SJCRH30 (cell line): Measurements from ENCODE around the gene HRC. TPM values are rescaled to one million over a fixed set of nuclear protein-coding genes. Genes with fewer than 3 reads are reported as not detected.

ENCODE experiments used
- DNase-seq, 2 experiments: peaks; one replicate each; pipeline ENCODE4 v3.0.0-alpha.2; 2015 to 2020
- H3K27ac ChIP-seq: fragments of 250-450 bp; sonication (Bioruptor Pico); 2 replicates; pipeline ENCODE4 v1.5.1; 2020; ENCODE audit warnings: mild to moderate bottlenecking, moderate library complexity
- H3K27me3 ChIP-seq: fragments of 250-450 bp; sonication (Bioruptor Pico); 2 replicates; pipeline ENCODE4 v1.5.1; 2020; ENCODE audit warnings: mild to moderate bottlenecking, moderate library complexity
- H3K36me3 ChIP-seq: fragments of 250-450 bp; sonication (Bioruptor Pico); 2 replicates; pipeline ENCODE4 v1.5.1; 2020; ENCODE audit warnings: mild to moderate bottlenecking, moderate library complexity
- H3K4me1 ChIP-seq: fragments of 250-450 bp; sonication (Bioruptor Pico); 2 replicates; pipeline ENCODE4 v1.5.1; 2020; ENCODE audit warnings: mild to moderate bottlenecking, moderate library complexity
- H3K4me3 ChIP-seq: fragments of 250-450 bp; sonication (Bioruptor Pico); 2 replicates; pipeline ENCODE4 v1.5.1; 2020; ENCODE audit warnings: mild to moderate bottlenecking, moderate library complexity
- H3K9me3 ChIP-seq: fragments of 250-450 bp; sonication (Bioruptor Pico); replicated peaks from 2 replicates; pipeline ENCODE4 v1.5.1; 2020; ENCODE audit warnings: mild to moderate bottlenecking, moderate library complexity
- total RNA-seq: library from RNA; depleted of rRNA; stranded (reverse); fragments of >200 nt; shearing (Covaris generic); gene quantifications from 2 replicates; pipeline ENCODE4 v1.2.3, GENCODE V29; 2014

Gene HRC
- total RNA-seq, 1 experiment from 2014 or later, result 3.2 TPM

- DNase-seq, result no peak
- H3K27ac ChIP-seq, result peak overlapping the region; percentile 86; the same call in 1 of the 2 replicates
- no peaks in the 10 kb centered on the region for H3K9me3 ChIP-seq
- no peaks in the 10 kb centered on the region for H3K27me3 ChIP-seq
- H3K36me3 ChIP-seq, result no peaks in the 10 kb centered on the region
- peak overlapping the region; percentile 65 for H3K4me3 ChIP-seq
- peaks cover 4% of the 10 kb centered on the region; the same call in 1 of the 2 replicates for H3K4me1 ChIP-seq
These were observed 37.3 kb downstream of the HRC start for GRCh38 chr19:49117677-49118564.

GRCh38 chr19:49116544-49116943 is 38.7 kb downstream of the HRC start:
- H3K27me3 ChIP-seq, result no peaks in the 10 kb centered on the region
- no peaks in the 10 kb centered on the region for H3K9me3 ChIP-seq
- DNase-seq, result no peak
- peaks cover 4% of the 10 kb centered on the region; the same call in 1 of the 2 replicates for H3K4me1 ChIP-seq
- no peak overlapping the region for H3K27ac ChIP-seq
- no peaks in the 10 kb centered on the region for H3K36me3 ChIP-seq
- H3K4me3 ChIP-seq, result no peak overlapping the region

GRCh38 chr19:49114630-49115363 is 40.4 kb downstream of the HRC start:
- peak; percentile 78 to 81 for DNase-seq
- Histone ChIP-seq H3K4me1 (peaks cover 4% of the 10 kb centered on the region; the same call in 1 of the 2 replicates), H3K27ac (peak overlapping the region; percentile 56; the same call in 1 of the 2 replicates)

GRCh38 chr19:49113762-49114629 is 41.2 kb downstream of the HRC start, which contains the start of gene LIN7B:
TSS of gene LIN7B (plus strand) at chr19:49114370. CDS start at chr19:49114405, 35 bp downstream.
- Histone ChIP-seq H3K4me3 (peak within 1 kb of the TSS; percentile 68), H3K4me1 (0 out of 2 replicates have a peak, but pooled peaks cover 4% of the 10 kb centered on the region), H3K27me3 (no peaks in the 10 kb centered on the region), H3K27ac (peak within 1 kb of the TSS; percentile 56; the same call in 1 of the 2 replicates), H3K36me3 (peaks cover 5% of the 10 kb centered on the region), H3K9me3 (no peaks in the 10 kb centered on the region; the same call in 1 of the 2 replicates)
- DNase-seq, result peak; percentile 87 to 89

More at GRCh38 chr19:49114630-49115363, 40.4 kb downstream of the HRC start:
- Histone ChIP-seq H3K36me3 (no peaks in the 10 kb centered on the region), H3K27me3 (no peaks in the 10 kb centered on the region), H3K9me3 (no peaks in the 10 kb centered on the region), H3K4me3 (peak overlapping the region; percentile 68)

- Histone ChIP-seq H3K27me3 (no peaks in the 10 kb centered on the region), H3K36me3 (peaks cover 27% of the 10 kb centered on the region), H3K4me1 (0 out of 2 replicates have a peak, but pooled peaks cover 4% of the 10 kb centered on the region), H3K27ac (no peak overlapping the region), H3K4me3 (no peak overlapping the region), H3K9me3 (no peaks in the 10 kb centered on the region; the same call in 1 of the 2 replicates)
- DNase-seq, result no peak
These were observed 43.8 kb downstream of the HRC start for GRCh38 chr19:49111218-49111998.

- H3K27me3 ChIP-seq, result no peaks in the 10 kb centered on the region
- H3K27ac ChIP-seq, result no peak overlapping the region
- H3K4me3 ChIP-seq, result no peak overlapping the region
- H3K9me3 ChIP-seq, result no peaks in the 10 kb centered on the region; the same call in 1 of the 2 replicates
- no peak for DNase-seq
- H3K36me3 ChIP-seq, result peaks cover 36% of the 10 kb centered on the region
- H3K4me1 ChIP-seq, result 0 out of 2 replicates have a peak, but pooled peaks cover 4% of the 10 kb centered on the region
These were observed 44.6 kb downstream of the HRC start for GRCh38 chr19:49110567-49110966.

GRCh38 chr19:49109569-49110233 is 45.5 kb downstream of the HRC start:
- Histone ChIP-seq H3K9me3 (no peaks in the 10 kb centered on the region; the same call in 1 of the 2 replicates), H3K27me3 (no peaks in the 10 kb centered on the region), H3K4me3 (no peak overlapping the region), H3K4me1 (no peaks in the 10 kb centered on the region), H3K36me3 (peaks cover 43% of the 10 kb centered on the region), H3K27ac (no peak overlapping the region)
- no peak for DNase-seq

GRCh38 chr19:49109051-49109450 is 46.1 kb downstream of the HRC start:
- no peaks in the 10 kb centered on the region for H3K4me1 ChIP-seq
- H3K4me3 ChIP-seq, result no peak overlapping the region
- H3K27me3 ChIP-seq, result no peaks in the 10 kb centered on the region
- no peak overlapping the region for H3K27ac ChIP-seq
- H3K9me3 ChIP-seq, result no peaks in the 10 kb centered on the region; the same call in 1 of the 2 replicates
- H3K36me3 ChIP-seq, result peaks cover 47% of the 10 kb centered on the region
- DNase-seq, result no peak

- no peak for DNase-seq
- H3K27ac ChIP-seq, result no peak overlapping the region
These were observed 47.4 kb downstream of the HRC start for GRCh38 chr19:49107625-49108459.

GRCh38 chr19:49106648-49107135 is 48.5 kb downstream of the HRC start:
- Histone ChIP-seq H3K36me3 (peaks cover 65% of the 10 kb centered on the region), H3K27me3 (no peaks in the 10 kb centered on the region), H3K27ac (no peak overlapping the region), H3K4me3 (no peak overlapping the region), H3K4me1 (no peaks in the 10 kb centered on the region), H3K9me3 (no peaks in the 10 kb centered on the region; the same call in 1 of the 2 replicates)
- peak in 1 of 2 experiments; percentile 52 for DNase-seq

More at GRCh38 chr19:49107625-49108459, 47.4 kb downstream of the HRC start:
- Histone ChIP-seq H3K36me3 (peaks cover 57% of the 10 kb centered on the region), H3K4me3 (no peak overlapping the region), H3K9me3 (no peaks in the 10 kb centered on the region; the same call in 1 of the 2 replicates), H3K27me3 (no peaks in the 10 kb centered on the region), H3K4me1 (no peaks in the 10 kb centered on the region)

- no peak for DNase-seq
- H3K27me3 ChIP-seq, result no peaks in the 10 kb centered on the region
- no peaks in the 10 kb centered on the region; the same call in 1 of the 2 replicates for H3K9me3 ChIP-seq
- no peak overlapping the region for H3K4me3 ChIP-seq
- no peak overlapping the region for H3K27ac ChIP-seq
- no peaks in the 10 kb centered on the region for H3K4me1 ChIP-seq
- peaks cover 79% of the 10 kb centered on the region for H3K36me3 ChIP-seq
These were observed 50.8 kb downstream of the HRC start for GRCh38 chr19:49104229-49104864.
